Brain pericyte (primary cell): ENCODE measurements around the gene FKBP1A.

Experiments
- DNase-seq: peaks from one replicate; pipeline ENCODE4 v3.0.0-alpha.2; 2012; ENCODE audit warnings: low read depth, low spot score

FKBP1A gene

GRCh38 chr20:1319051-1319450 is 73.8 kb downstream of the FKBP1A start:
- DNase-seq = no peak
